Right hindlimb (tissue), 1 donor: Measurements from ENCODE around the gene STX1A.
"Not testable (repeated sequence)": the region's sequence is repeated elsewhere in the genome, so short reads cannot be mapped to it uniquely, and the experiment has no call there.

ENCODE experiments used
- DNase-seq: peaks from one replicate; pipeline ENCODE4 v3.0.0-alpha.2; 2018

The STX1A gene

DNA sequence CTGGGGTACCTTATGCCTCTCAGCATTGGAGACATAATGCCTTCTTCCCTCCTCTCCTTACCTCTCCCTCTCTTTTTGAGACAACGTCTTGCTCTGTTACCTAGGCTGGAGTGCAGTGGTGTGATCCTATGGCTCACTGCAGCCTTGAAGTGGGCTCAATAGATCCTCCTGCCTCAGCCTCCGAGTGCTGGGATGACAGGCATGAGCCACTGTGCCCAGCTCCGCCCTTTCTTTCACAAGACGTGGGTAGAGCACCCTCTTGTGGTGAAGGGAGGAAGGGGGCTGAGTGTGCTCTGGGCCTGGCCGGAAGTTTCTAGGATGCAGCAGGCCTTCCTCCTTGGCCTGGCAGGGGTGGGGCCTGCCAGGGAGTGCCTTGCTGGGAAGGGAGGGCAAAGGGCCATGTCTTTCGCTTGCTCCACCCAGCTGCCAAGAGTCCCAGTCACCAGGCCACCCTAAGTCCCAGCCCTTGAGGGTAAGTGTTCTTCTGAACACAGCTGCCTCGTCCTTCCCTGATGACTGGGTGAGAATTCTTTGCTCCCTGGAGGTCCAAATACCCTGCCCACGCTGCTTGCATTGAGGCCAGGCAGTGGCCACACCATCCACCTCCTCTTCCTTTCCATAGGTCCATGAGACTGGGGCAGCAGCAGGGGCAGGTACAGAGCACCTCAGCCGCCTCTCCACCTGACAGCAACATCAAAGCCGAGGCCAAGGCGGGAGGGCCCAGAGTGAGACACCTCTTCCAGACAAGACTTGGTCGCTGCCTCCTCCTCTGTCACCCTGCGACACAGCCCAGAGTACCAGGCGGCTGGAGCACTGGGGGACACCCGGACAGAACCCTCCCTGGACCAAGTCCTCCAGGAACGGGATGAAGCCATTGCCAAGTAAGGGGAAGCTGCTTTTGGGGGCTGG is 15.4 kb upstream of the STX1A start:
- DNase-seq: peak; percentile 65

DNA sequence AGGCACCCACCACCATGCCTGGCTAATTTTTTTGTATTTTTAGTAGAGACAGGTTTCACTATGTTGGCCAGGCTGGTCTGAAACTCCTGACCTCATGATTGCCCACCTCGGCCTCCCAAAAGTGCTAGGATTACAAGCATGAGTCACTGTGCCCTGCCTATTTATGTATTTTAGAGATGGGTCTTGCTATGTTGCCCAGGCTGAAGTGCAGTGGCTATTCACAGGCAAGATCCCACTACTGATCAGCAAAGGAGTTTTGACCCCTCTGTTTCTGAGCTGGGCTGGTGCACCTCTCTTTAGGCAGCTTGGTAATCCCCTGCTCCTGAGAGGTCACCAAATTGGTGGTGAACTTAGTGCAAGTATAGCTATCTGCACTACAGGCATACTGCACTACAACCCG is 12.9 kb upstream of the STX1A start:
- no peak for DNase-seq

DNA sequence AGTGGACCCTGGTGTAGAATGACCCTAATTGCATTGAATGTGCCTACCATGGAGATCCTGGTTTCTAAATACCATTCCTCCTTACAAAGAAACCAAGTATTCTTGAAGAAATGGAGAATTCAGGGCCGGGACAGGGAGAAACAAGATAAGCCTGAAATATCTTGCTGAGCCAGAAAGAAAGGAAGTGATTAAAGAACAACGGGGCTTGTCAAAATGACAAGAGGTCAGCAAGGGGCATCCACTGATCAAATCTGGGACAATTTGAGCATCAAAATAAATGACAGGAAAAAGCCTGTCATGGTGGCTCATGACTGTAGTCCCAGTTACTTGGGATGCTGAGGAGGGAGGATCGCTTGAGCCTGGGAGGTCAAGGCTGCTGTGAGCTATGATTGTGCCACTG is 11.0 kb upstream of the STX1A start:
- DNase-seq: no peak

DNA sequence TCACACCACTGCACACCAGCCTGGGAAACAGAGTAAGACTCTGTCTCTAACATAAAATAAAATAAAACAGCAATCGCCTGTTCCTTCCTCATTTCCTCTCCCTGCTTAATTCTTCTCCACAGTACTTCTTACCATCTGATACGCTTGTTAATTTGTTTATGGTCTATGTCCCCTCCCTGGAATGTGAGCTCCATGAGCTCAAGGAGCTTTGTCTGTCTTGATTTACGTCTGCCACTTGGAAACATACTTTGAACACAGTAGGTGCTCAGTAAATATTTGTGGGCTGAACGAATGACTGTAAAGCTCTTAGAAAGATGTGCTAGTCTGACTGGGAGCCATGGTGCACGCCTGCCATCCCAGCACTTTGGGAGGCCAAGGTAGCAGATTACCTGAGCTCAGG is 9.1 kb upstream of the STX1A start:
- no peak for DNase-seq

DNA sequence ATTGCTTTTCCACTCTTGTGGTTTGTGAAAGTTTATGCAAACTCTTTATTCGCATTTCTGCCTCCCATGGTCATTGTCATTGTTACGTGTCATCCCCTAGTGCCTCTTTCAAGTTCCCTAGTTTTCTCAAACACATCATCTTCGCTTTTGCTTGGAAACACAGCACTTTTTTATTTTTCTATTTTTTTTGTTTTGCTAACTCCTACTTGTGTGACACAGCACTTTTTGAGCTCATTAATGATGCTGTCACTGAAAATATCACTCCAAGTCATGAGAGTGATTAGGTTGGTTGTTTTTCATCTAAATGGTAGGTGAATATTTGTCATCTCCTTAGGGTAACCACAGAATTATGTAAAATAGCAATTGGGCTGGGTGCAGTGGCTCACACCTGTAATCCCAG is 8.5 kb upstream of the STX1A start:
- no peak for DNase-seq

DNA sequence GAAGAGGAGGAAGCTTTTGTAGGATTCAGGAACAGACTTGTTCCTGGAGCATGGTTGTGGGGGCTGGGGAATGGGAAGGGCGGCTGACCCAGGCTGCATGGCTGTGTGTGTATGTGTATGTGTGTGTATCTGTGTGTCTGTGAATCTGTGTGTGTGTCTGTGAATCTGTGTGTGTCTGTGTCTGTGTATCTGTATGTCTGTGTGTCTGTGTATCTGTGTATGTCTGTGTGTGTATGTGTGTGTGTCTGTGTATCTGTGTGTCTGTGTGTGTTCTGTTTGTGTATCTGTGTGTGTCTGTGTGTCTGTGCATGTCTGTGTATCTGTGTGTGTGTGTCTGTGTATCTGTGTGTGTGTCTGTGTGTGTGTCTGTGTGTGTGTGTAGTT is 6.6 kb upstream of the STX1A start:
- no peak for DNase-seq

DNA sequence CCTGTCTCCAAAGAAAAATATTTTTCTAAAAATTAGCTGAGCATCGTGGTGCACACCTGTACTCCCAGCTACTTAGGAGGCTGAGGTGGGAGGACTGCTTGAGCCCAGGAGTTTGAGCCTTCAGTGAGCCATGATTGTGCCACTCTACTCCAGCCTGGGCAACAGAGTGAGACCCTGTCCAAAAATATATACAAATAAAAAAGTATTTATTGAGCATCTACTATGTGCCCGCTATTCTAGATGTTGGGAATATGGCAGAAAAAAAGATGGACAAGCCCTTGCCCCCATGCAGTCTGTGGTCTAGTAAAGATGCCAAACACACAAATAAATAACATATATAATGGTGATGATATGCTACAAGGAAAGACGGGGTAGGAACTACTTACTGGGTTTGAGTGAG is 4.3 kb upstream of the STX1A start:
- no peak for DNase-seq

DNA sequence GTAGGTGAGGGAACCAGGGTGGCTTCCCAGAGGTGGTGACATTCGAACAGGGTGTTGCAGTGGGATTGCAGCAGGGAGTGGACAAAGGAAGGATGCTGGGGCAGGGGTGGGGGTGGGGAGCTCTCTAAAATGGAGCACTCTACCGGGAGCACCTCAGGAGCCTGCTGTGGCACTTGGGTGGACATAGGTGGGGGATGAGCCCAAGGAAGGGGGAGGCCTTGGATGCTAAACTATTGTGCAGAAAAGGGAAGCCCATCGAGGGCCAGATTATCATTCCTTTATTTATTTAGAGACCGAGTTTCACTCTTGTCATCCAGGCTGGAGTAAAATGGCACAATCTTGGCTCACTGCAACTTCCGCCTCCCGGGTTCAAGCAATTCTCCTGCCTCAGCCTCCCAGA is 3.3 kb upstream of the STX1A start:
- DNase-seq: peak; percentile 4

DNA sequence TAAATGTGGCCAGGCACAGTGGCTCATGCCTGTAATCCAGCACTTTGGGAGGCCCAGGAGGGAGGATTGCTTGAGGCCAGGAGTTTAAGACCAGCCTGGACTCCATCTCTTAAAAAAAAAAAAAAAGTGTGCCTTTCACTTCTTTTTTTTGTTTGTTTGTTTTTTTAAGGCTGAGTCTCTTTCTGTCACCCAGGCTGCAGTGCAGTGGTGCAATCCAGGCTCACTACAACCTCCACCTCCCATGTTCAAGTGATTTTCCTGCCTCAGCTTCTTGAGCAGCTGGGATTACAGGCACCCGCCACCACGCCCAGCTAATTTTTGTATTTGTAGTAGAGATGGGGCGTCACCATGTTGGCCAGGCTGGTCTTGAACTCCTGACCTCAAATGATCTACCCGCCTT is 2.7 kb upstream of the STX1A start:
- DNase-seq: peak; percentile 6

DNA sequence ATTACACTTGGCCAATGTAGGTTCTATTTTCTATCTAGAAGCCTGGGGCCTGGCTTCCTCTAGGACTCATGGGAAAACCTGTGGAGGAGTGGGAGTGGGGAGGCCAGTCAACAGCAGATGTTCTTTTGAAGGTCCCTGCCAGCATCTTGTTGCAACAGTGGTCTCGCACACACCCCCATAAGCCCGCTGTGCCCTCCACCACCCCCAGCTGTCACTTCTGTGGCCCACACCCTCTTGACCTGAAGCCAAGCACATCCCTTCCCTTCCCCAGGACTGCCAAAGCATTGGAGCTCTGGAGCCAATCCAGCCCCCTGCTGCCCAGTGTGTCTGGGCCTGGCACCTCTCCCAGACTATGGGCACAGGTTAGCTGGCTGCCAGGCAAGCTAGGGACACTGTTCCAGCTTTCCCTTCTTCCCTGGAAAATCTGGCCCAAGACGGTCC is 1.9 kb upstream of the STX1A start:
- peak; percentile 87 for DNase-seq

DNA sequence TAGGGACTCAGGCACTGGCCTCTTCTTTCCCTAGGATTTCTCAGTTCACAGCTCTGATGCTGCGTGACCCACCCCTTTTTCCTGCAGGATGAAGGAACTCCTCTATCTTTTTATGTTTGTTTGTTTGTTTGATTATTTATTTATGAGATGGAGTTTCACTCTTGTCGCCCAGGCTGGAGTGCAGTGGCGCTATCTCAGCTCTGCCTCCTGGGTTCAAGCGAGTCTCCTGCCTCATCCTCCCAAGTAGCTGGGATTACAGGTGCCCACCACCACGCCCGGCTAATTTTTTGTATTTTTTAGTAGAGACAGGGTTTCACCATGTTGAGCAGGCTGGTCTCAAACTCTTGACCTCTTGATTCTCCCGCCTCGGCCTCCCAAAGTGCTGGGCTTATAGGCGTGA is 974 bp upstream of the STX1A start:
- not testable (repeated sequence) for DNase-seq

DNA sequence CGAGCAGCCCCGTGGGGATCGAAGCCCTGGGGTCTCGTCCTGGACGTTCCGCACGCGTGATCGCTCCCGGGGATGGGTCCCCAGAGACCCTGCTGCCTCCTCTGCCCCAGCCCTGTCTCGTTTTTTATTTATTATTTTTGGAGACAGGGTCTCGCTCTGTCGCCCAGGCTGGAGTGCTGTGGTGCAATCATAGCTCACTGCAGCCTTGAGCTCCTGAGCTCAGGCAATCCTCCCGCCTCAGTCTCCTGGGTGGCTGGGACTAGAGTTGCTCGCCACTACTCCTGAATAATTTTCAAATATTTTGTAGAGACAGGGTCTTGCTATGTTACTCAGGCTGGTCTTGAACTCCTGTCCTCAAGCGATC is 319 bp upstream of the STX1A start:
- DNase-seq: no peak

DNA sequence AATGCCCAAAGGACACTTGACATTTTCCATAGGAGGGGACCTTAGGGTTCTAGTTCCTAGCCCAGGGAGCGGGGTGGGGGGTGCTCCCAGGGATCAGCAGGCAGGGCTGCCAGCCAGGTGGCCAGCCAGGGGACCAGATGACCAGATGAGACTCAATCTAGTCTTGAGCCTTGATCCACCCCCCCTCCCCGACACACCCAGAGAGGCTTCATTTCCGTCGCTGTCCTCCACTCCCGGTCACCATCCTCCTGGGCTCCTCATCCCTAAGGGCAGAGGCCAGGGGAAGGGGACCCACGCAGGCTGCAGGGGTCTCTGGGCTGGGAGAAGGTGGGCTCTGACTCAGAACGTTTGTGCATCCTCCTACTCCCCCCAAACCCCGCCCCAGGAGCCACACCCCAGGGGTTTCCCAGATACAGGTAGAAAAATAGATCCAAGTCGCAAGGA is 1.0 kb downstream of the STX1A start:
- no peak for DNase-seq

DNA sequence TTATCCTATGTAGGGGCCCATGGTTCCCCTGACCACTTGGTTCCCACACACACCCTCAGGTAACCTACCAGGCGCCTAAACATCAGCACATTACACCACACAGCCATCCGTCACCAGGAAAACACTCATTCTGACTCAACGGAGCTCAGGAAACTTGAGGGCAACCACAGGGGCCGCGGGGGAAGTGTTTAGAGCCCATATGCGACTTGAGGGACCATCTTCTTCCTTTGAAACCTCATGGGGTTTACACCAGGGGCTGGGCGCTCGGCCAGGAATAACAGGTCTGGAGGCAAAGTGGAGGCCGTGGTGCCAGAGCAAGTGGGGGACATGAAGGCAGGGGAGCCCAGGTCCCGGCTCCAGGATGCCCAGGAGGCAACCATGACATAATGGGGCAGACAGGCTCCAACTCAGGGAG is 1.5 kb downstream of the STX1A start:
- DNase-seq: no peak

DNA sequence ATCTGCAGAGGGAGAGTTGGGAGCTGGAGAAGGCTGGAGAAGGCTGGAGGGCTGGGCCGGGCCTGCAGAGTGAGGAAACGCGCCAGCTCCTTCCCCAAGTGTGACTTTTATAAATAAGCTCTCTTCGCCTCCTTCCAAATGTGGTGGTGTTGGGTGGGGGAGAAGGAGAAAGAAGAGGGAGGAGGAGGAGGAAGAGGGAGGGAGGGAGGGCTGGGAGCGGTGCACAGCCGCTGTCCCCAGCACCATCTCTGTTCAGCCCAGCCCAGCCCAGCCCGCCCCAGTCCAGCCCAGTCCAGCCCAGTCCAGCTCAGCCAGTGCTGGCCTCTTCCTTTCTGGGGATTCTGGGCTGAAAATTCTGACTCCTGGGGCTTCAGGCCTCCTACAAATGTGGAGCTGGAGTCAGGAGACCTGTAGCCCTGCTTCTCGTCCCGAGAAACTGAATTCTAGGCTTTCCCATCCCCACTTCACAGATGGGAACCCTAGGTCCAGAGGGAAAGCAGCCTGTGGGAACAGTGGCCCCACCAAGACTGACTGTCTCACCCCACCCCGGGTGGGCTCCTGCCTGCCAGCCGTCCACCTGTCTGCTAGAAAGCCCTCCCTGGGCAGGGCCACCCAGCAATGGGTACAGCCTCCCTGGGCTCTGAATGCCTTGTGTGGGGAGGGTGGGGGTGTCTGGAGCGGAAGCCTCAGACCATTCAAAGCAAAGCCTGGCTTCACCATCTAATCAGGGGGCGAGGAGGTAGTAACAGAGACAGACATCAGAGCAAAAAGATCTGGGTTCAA is 2.3 kb downstream of the STX1A start:
- DNase-seq: peak; percentile 58

DNA sequence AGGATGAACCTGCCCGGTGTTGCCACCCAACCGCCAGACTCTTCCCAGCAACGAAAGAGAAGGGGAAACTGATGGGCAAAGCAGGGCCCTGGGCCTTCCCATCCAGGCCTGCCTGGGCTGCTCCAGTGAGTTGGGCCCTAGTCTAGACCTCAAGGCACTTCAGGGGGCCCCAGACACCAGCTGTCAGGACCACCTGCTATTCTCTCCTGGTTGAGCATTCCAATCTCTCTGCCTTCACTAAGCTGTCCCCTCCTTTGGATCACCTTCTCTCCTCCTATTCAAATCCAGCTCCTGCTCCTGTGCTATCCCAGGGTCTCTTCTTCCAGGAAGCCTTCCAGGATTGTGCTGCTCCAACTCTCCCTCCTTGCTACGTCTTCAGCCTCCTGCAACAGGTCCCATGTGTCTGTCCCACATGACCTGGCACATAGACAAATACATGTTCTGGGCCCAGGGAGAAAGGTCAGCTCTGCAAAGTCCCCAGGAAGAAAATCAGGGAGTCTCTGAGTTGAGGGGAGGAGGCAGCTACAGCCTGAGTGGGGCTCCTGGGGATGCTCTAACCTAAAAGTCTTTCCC is 3.1 kb downstream of the STX1A start:
- no peak for DNase-seq

DNA sequence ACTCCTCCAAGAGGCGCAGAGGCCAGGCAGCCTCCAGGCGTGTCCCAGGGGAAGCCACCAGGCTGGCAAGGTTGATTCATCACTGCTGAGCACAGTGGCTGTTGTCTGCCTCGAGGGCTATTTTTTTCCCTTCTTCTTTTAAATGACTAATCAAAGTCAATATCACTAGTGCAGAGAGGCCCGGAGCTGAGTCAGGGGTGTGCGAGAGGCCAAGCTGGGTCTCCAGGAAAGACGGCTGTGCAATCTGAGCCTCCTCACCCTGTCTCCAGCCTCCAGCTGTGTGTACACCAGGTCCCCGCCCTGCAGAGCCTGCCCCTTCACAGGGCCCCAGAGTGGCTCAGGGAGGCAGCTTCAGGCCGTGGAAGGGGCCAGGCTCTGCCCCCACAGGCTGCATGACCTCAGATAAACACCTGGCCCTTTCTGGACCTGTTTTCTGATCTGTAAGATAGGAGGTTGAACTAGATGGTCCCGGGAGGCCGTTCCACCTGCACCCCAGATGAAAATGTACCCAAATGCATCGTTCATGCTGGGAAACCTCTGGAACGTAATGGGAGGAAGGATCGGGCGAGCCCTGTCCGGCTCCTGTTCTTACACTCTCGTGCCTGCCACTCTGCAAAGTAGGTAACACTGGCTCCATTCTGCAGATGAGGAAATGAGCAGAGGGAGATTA is 3.7 kb downstream of the STX1A start:
- DNase-seq: peak; percentile 82

DNA sequence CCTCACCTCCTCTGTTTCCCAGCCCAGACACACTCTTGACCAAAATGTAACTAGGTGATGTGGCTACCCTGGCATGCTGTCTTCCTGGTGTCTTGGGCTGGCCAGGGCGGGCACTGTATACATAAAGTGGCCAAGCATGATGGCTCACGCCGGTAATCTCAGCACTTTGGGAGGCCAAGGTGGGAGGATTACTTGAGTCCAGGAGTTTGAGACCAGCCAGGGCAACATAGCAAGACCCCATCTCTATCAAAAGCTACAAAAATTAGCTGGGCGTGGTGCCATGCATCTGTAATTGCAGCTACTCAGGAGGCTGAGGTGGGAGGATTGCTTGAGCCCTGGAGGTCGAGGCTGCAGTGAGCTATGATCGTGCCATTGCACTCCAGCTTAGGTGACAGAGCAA is 6.2 kb downstream of the STX1A start:
- not testable (repeated sequence) for DNase-seq

DNA sequence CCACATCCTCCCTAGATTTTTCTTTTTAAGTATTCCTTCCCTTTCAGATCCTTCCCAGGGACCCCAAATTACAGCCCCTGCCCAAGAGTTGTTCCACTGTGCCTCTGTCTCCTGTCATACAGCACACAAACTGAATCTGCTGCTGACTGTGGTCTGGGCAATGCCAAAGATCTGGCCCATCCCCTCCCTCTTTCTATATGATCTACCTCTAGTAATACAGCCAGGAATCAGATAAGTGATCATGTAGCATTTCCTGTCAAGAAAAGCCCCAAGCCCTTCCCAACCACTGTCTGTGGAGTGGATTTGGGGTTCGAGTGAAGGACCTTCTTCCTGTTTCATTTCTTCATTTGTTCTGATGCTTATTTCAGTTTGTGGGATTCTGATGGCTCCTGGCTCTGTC is 6.7 kb downstream of the STX1A start:
- no peak for DNase-seq

DNA sequence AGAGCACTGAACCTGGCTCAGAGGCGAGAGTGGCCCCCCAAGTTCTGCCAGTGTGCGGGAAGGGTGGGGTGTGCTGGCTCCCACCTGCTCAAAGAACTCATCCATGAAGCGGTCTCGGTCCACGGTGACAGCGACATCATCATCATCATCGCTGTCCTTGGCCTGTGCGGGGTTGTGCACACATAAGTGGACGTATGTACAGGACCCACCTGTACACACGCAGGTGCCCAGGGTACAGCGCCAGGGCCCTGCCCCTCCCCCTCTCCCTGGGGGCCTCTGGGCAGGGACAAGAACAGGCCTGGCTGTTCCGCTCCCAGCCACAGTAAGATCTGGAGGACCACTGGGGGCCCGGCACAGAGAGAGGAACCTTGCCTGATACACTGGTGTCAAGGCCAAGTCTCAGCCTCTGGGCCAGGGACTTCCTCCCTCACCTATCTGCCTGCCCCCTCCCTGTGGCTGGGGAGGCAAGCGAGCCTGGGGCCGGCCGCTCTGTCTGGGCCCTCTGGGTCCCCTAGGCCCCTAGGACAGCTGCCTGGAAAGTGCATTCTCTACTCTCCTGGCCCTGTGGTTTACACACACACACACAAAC is 10.4 kb downstream of the STX1A start:
- DNase-seq: no peak

DNA sequence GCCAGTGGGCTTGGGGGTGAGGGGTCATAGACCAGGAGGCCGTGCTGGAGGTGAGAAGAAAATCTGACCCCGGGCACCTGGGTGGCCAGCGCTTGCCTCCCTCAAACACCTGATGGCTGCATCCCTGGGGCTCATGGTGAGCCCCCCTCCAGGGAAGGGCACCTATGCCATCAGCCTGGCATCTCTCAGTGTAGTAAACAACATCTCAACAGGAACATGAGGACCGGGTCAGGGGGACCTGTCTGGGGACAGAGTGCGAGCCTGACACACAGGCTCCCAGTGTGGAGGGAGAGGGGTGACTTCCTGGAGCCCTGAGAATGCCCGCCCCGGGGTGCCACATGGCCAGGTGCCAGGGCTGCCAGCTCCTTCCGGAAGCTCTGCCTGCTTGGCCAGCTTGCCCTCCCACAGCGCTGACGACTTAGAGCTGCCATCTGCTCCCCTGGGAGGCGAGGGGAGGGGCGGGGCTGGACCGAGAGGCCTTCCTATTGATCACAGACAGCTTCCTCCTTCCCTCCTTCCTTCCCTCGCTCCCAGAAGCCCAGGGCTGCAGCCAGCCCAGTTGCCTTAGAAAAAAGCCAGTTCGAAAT is 12.3 kb downstream of the STX1A start:
- DNase-seq: no peak
